ENCODE data around the gene MYOZ1. TPM values are rescaled to one million over a fixed set of nuclear protein-coding genes. Genes with fewer than 3 reads are reported as not detected.

The MYOZ1 gene, protein sequence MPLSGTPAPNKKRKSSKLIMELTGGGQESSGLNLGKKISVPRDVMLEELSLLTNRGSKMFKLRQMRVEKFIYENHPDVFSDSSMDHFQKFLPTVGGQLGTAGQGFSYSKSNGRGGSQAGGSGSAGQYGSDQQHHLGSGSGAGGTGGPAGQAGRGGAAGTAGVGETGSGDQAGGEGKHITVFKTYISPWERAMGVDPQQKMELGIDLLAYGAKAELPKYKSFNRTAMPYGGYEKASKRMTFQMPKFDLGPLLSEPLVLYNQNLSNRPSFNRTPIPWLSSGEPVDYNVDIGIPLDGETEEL
- not detected in 2 replicates for total RNA-seq

GRCh38 chr10:73641328-73642060 is at the start of gene MYOZ1:
Gene MYOZ1, minus strand, starts transcription at chr10:73641474. Its CDS starts 1,457 bp downstream, at chr10:73640017.

GRCh38 chr10:73655990-73656298 is 14.7 kb upstream of the MYOZ1 start, which contains the start of gene SYNPO2L:
Gene SYNPO2L, minus strand, starts transcription at chr10:73656029. Its CDS starts 107 bp downstream, at chr10:73655922.

DNA sequence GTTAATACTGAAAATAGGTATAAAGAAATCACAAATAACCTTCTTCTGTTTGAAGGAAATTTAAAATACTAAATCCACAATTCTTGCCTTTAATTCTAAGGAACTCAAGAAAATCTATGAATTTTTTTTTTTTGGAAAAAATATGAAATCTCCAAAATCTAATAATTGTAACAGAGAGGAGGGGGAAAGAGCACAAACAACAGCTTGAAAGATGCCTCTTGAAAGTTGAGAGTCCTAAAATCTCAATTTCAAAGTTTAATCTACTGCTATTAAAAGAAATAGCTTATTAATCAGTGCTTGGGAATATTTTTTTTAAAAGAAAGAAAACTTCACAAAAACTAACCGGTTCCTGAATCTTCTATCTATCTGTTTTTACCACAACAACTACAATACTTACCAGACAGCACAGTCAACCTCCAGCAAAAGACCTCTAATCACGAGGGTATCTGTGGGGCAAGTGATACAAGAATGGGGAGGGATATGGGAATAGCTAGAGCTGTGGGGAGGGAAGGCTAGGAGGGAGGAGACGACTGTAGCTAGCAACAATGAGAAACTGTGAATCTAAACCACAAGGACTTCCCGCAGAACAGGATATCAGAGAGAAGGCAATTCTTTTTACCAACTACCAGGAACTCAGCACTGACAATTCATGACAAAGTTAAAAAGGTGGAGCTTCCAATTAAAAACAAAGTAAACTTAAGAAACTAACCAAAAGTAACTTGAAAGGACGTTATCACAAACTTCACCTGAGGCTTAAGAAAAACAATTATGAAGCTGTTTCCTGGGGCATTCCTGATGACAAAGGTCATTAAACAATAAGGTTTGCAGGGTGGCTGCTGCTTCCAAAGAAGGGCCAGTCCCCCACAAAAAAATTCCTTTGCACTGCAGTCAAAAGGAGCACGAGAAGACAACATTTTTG is 50.1 kb downstream of the MYOZ1 start, which contains the start of gene USP54:
TSS of gene USP54 (minus strand) at position 462 of the 919 bp plus-strand sequence. CDS start 15,684 bp downstream, outside the sequence.

Other genes starting within 250 kb of the MYOZ1 start
- 62.8 and 72.2 TPM in 2 replicates for gene ANXA7, start 227.4 kb downstream of the MYOZ1 start, total RNA-seq
- 0.54 and 1.2 TPM in 2 replicates for gene MSS51, start 207.9 kb downstream of the MYOZ1 start, total RNA-seq
- 10.8 and 17.9 TPM in 2 replicates for gene PPP3CB, start 145.4 kb downstream of the MYOZ1 start, total RNA-seq
- 4.7 and 9.6 TPM in 2 replicates for gene USP54, start 50.1 kb downstream of the MYOZ1 start, total RNA-seq
- not detected in 2 replicates for gene SYNPO2L, start 14.6 kb upstream of the MYOZ1 start, total RNA-seq
- gene AGAP5, start 56.6 kb upstream of the MYOZ1 start, total RNA-seq: 1.6 and 4.4 TPM in 2 replicates
- gene SEC24C, start 102.9 kb upstream of the MYOZ1 start, total RNA-seq: 70.7 and 75.6 TPM in 2 replicates
- gene CHCHD1, start 140.6 kb upstream of the MYOZ1 start, total RNA-seq: 30.9 and 40.6 TPM in 2 replicates
- gene ZSWIM8, start 144.1 kb upstream of the MYOZ1 start, total RNA-seq: 30.0 and 49.1 TPM in 2 replicates
- gene NDST2, start 170.1 kb upstream of the MYOZ1 start, total RNA-seq: 11.7 and 20.0 TPM in 2 replicates
- gene CAMK2G, start 233.1 kb upstream of the MYOZ1 start, total RNA-seq: 27.2 and 28.5 TPM in 2 replicates

Measured in endothelial cell of coronary artery (primary cell).